RWPE2 (cell line): ENCODE results near the gene GPR42.

Experiments
- ATAC-seq: fragments of 200-7000 bp; cut with Tn5 transposase; 3 replicates; pipeline ENCODE4 v1.9.1; 2021; ENCODE audit warnings: low read depth
- DNase-seq: peaks from one replicate; pipeline ENCODE4 v3.0.0-alpha.2; 2020; ENCODE audit warnings: low spot score
- H3K27ac ChIP-seq: fragments of 450-650 bp; 2 replicates; pipeline ENCODE4 v1.5.1; 2017; ENCODE audit warnings: mild to moderate bottlenecking; ENCODE audit not compliant: poor library complexity, severe bottlenecking
- H3K27me3 ChIP-seq: fragments of 250-450 bp; sonication (Bioruptor Pico); 2 replicates; pipeline ENCODE4 v1.5.1; 2021; ENCODE audit warnings: mild to moderate bottlenecking, moderate library complexity; ENCODE audit not compliant: insufficient read depth, poor library complexity, severe bottlenecking
- H3K36me3 ChIP-seq: fragments of 250-450 bp; sonication (Bioruptor Pico); 2 replicates; pipeline ENCODE4 v1.5.1; 2020; ENCODE audit warnings: low read depth, mild to moderate bottlenecking, moderate library complexity
- H3K4me1 ChIP-seq: fragments of 250-450 bp; sonication (Bioruptor Pico); 2 replicates; pipeline ENCODE4 v1.5.1; 2021; ENCODE audit warnings: mild to moderate bottlenecking, moderate library complexity; ENCODE audit not compliant: insufficient read depth, poor library complexity, severe bottlenecking
- H3K4me3 ChIP-seq: fragments of 250-450 bp; sonication (Bioruptor Pico); 2 replicates; pipeline ENCODE4 v1.5.1; 2021; ENCODE audit warnings: mild to moderate bottlenecking, moderate library complexity; ENCODE audit not compliant: severe bottlenecking
- H3K9me3 ChIP-seq: fragments of 250-450 bp; sonication (Bioruptor Pico); 2 replicates; pipeline ENCODE4 v1.5.1; 2021; ENCODE audit warnings: mild to moderate bottlenecking, moderate library complexity; ENCODE audit not compliant: severe bottlenecking
- TF ChIP-seq, protein P1 (sequence below): fragments of 450-650 bp; IDR thresholded peaks from one replicate; pipeline ENCODE4 v1.5.1; 2017; ENCODE audit warnings: mild to moderate bottlenecking, moderate library complexity; ENCODE audit not compliant: poor library complexity, severe bottlenecking

GPR42 gene

DNA sequence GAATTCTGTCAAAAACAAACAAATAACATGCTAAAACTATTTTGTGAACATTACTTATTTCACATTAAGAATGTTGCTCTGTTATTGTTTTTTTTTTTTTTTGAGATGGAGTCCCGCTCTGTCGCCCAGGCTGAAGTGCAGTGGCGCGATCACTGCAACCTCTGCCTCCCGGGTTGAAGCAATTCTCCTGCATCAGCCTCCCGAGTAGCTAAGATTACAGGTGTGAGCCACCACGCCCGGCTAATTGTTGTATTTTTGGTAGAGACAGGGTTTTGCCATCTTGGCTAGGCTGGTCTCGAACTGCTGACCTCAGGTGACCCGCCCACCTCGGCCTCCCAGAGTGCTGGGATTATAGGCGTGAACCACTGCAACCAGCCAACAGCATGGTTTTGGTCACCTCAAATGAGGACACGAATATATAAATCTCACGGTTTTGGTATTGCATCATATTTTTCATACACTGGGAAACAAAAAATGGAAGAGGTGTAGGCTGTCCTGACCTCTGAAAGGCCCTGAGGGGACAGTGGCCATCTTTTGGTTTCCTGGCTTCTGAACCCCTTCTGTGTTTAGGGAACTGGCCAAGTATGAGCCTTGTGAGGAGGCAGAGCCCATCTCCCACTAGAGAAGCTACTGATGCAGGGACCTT, 25.5 kb downstream of the GPR42 start:
- Histone ChIP-seq H3K36me3 (no peaks in the 10 kb centered on the region), H3K4me1 (no peaks in the 10 kb centered on the region), H3K4me3 (no peak overlapping the region), H3K27me3 (no peaks in the 10 kb centered on the region), H3K27ac (no peak overlapping the region), H3K9me3 (no peaks in the 10 kb centered on the region)
- DNase-seq, result peak; percentile 15
- ATAC-seq, result no peak
- TF ChIP-seq, protein P1, sequence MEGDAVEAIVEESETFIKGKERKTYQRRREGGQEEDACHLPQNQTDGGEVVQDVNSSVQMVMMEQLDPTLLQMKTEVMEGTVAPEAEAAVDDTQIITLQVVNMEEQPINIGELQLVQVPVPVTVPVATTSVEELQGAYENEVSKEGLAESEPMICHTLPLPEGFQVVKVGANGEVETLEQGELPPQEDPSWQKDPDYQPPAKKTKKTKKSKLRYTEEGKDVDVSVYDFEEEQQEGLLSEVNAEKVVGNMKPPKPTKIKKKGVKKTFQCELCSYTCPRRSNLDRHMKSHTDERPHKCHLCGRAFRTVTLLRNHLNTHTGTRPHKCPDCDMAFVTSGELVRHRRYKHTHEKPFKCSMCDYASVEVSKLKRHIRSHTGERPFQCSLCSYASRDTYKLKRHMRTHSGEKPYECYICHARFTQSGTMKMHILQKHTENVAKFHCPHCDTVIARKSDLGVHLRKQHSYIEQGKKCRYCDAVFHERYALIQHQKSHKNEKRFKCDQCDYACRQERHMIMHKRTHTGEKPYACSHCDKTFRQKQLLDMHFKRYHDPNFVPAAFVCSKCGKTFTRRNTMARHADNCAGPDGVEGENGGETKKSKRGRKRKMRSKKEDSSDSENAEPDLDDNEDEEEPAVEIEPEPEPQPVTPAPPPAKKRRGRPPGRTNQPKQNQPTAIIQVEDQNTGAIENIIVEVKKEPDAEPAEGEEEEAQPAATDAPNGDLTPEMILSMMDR, result no peak

- peak; percentile 19 for DNase-seq
- Histone ChIP-seq H3K9me3 (no peaks in the 10 kb centered on the region), H3K36me3 (no peaks in the 10 kb centered on the region), H3K4me1 (no peaks in the 10 kb centered on the region), H3K4me3 (no peak overlapping the region), H3K27ac (no peak overlapping the region), H3K27me3 (no peaks in the 10 kb centered on the region)
- TF ChIP-seq, protein P1, result no peak
- ATAC-seq, result no peak
Observed at GRCh38 chr19:35397064-35397463, 26.2 kb downstream of the GPR42 start.

DNA sequence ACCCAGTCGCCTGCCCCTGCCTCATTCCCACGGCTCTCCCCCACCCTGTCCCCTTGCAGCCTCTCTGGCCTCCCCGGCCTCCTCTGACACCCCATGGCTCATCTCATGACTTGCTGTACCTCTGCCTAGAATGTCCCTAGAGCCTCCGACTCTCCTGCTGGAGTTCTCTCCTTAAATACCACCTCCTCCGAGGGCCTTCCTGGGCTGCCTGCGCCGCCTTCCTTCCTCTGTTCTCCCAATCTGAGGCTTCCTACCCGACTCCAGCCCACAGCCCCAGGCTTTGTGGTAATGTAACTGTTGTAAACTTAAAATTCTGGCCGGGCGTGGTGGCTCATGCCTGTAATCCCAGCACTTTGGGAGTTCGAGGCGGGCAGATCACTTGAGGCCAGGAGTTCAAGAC, 27.7 kb downstream of the GPR42 start:
- H3K4me3 ChIP-seq, result no peak overlapping the region
- ATAC-seq (no peak), DNase-seq (peak; percentile 34)
- no peaks in the 10 kb centered on the region for H3K4me1 ChIP-seq
- no peaks in the 10 kb centered on the region for H3K36me3 ChIP-seq
- TF ChIP-seq, protein P1, result no peak
- H3K27me3 ChIP-seq, result no peaks in the 10 kb centered on the region
- H3K9me3 ChIP-seq, result no peaks in the 10 kb centered on the region
- no peak overlapping the region for H3K27ac ChIP-seq

DNA sequence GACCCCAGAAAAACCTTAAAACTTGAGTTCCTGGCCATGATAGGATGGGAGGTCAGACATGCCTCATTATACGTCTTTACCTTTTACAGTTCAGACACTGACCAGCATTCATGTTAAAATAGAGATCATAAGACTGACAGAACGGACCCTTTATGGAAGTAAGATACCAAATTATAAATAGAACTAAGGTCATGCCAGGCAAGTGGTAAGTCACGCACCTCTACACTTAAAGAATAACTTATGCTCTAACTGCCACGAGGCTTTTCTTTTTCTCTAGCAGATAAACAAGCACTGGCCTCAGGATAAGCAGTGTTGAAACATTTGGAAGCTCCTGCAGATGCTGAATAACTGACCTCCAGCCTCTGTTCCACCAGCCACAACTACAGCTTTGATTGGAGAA, 28.4 kb downstream of the GPR42 start:
- no peaks in the 10 kb centered on the region for H3K36me3 ChIP-seq
- H3K4me1 ChIP-seq, result no peaks in the 10 kb centered on the region
- H3K9me3 ChIP-seq, result no peaks in the 10 kb centered on the region
- ATAC-seq, result no peak
- no peaks in the 10 kb centered on the region for H3K27me3 ChIP-seq
- DNase-seq, result no peak
- H3K27ac ChIP-seq, result no peak overlapping the region
- no peak overlapping the region for H3K4me3 ChIP-seq
- TF ChIP-seq, protein P1, result no peak

DNA sequence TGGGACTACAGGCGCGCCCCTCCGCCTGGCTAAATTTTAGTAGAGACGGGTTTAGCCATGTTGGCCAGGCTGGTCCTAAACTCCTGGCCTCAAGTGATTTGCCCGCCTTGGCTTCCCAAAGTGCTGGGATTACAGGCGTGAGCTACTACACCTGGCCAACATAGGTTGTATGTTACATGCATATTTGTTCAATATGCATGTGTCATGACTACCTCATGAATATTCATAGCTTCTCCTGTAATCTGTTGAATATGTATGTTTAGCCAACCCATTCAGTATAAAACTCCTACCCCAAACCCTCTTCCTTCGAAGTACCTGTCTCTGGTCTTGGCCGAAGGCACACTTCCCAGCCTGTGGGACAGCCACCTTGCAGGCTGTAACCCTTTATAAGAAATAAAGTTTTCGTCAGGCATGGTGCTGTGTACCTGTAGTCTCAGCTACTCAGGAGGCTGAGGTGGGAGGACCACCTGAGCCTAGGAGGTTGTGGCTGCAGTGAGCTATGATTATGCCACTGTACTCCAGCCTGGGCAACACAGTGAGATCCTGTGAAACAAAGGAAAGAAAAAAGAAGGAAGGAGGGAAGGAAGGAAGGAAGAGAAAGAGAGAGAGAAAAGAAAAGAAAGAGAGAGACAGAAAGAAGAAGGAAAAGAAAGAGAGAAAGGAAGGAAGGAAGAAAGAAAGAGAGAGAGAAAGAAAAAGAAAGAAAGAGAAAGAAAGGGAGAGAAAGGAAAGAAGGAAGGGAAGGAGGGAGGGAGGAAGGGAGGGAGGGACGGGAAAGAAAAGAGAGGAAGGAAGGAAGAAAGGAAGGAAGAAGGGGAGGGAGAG, 29.3 kb downstream of the GPR42 start:
- peaks cover 3% of the 10 kb centered on the region for H3K4me1 ChIP-seq
- DNase-seq (peak; percentile 1), ATAC-seq (no peak)
- H3K36me3 ChIP-seq, result no peaks in the 10 kb centered on the region
- no peak overlapping the region for H3K27ac ChIP-seq
- H3K27me3 ChIP-seq, result no peaks in the 10 kb centered on the region
- TF ChIP-seq, protein P1, result no peak
- no peaks in the 10 kb centered on the region for H3K9me3 ChIP-seq
- H3K4me3 ChIP-seq, result no peak overlapping the region
